Neural cell (in vitro differentiated cells): ENCODE results near the gene CPB1.

ENCODE experiments used
- CTCF ChIP-seq: fragments of 450-650 bp; IDR thresholded peaks from 2 replicates; pipeline ENCODE4 v1.5.1; 2014; ENCODE audit warnings: antibody characterized with exemption, mild to moderate bottlenecking, moderate library complexity; ENCODE audit not compliant: poor library complexity, severe bottlenecking
- EP300 ChIP-seq: fragments of 450-650 bp; conservative IDR thresholded peaks from 2 replicates; pipeline ENCODE4 v1.6.1; 2014; ENCODE audit warnings: antibody characterized with exemption, mild to moderate bottlenecking, moderate library complexity; ENCODE audit not compliant: poor library complexity, severe bottlenecking
- POLR2AphosphoS5 ChIP-seq: IDR thresholded peaks from 2 replicates; pipeline ENCODE4 v1.6.1; 2012

GRCh38 chr3:148889828-148890227 is 62.2 kb downstream of the CPB1 start:
- TF ChIP-seq POLR2AphosphoS5 (no peak), EP300 (no peak), CTCF (no peak)
